MM.1S (cell line): ENCODE results near the gene SLC4A4.

ENCODE experiments used
- EZH2 ChIP-seq: fragments of 300-600 bp; sonication (generic); optimal IDR thresholded peaks from 2 replicates; pipeline ENCODE3; 2017; ENCODE audit warnings: low read depth, mild to moderate bottlenecking, antibody characterized with exemption, low read length, mixed read lengths
- EZH2phosphoT487 ChIP-seq: fragments of 300-600 bp; sonication (generic); IDR thresholded peaks from 2 replicates; pipeline ENCODE4 v1.6.1; 2018; ENCODE audit warnings: antibody characterized with exemption, low read length
- TF ChIP-seq, protein P1 (sequence below): fragments of 300-600 bp; sonication (generic); IDR thresholded peaks from 2 replicates; pipeline ENCODE4 v1.5.1; 2016; ENCODE audit warnings: antibody characterized with exemption, low read length, mixed read lengths

DNA sequence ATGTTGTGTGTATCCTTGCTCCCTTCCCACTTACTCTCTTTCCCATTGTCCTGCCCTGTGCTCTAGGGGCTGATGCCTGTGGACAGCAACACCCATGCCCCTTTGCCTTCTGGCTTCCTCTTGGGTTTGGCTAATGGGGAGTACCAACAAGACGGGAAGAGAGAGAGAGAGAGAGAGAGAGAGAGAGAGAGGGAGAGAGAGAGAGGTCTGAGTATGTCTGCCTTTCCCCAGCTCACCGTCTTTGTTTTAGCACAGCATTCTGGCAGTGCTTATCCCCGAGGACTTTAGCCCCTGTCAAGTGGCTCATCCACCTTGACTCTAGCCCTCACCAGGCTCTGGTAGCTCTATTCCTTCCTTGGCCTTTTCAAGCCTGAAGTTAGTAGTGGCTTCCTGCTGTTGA is 128.0 kb downstream of the SLC4A4 start:
- TF ChIP-seq, protein P1, sequence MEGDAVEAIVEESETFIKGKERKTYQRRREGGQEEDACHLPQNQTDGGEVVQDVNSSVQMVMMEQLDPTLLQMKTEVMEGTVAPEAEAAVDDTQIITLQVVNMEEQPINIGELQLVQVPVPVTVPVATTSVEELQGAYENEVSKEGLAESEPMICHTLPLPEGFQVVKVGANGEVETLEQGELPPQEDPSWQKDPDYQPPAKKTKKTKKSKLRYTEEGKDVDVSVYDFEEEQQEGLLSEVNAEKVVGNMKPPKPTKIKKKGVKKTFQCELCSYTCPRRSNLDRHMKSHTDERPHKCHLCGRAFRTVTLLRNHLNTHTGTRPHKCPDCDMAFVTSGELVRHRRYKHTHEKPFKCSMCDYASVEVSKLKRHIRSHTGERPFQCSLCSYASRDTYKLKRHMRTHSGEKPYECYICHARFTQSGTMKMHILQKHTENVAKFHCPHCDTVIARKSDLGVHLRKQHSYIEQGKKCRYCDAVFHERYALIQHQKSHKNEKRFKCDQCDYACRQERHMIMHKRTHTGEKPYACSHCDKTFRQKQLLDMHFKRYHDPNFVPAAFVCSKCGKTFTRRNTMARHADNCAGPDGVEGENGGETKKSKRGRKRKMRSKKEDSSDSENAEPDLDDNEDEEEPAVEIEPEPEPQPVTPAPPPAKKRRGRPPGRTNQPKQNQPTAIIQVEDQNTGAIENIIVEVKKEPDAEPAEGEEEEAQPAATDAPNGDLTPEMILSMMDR, result no peak
- TF ChIP-seq EZH2phosphoT487, result no peak
- TF ChIP-seq EZH2, result no peak
